Endodermal cell (in vitro differentiated cells): ENCODE measurements around the gene PICALM. TPM values are rescaled to one million over a fixed set of nuclear protein-coding genes. Genes with fewer than 3 reads are reported as not detected.

ENCODE experiments used
- DNase-seq: peaks from one replicate; pipeline ENCODE4 v3.0.0-alpha.2; 2017
- H3K27ac ChIP-seq: 2 replicates; pipeline ENCODE4 v1.5.1; 2013; ENCODE audit warnings: mild to moderate bottlenecking, low read depth, low read length, moderate library complexity
- H3K27me3 ChIP-seq: 2 replicates; pipeline ENCODE4 v1.6.1; 2013; ENCODE audit warnings: mild to moderate bottlenecking, low read length, moderate library complexity; ENCODE audit not compliant: insufficient read depth, control insufficient read depth, poor library complexity, severe bottlenecking
- H3K36me3 ChIP-seq: 2 replicates; pipeline ENCODE4 v1.7.0; 2013; ENCODE audit warnings: mild to moderate bottlenecking, low read length, moderate library complexity; ENCODE audit not compliant: control insufficient read depth, insufficient read depth
- H3K4me1 ChIP-seq: one replicate; pipeline ENCODE4 v1.7.0; 2013; ENCODE audit warnings: low read length; ENCODE audit not compliant: control insufficient read depth, insufficient read depth
- H3K4me3 ChIP-seq: 2 replicates; pipeline ENCODE4 v1.5.1; 2013; ENCODE audit warnings: mild to moderate bottlenecking, low read length, moderate library complexity
- H3K9ac ChIP-seq: 2 replicates; pipeline ENCODE4 v1.6.1; 2013; ENCODE audit warnings: mild to moderate bottlenecking, low read length, moderate library complexity; ENCODE audit not compliant: poor library complexity, severe bottlenecking; ENCODE audit errors: extremely low read depth
- H3K9me3 ChIP-seq: 2 replicates; pipeline ENCODE4 v1.6.1; 2013; ENCODE audit warnings: mild to moderate bottlenecking, low read length, moderate library complexity; ENCODE audit not compliant: control insufficient read depth
- H3K27ac Mint-ChIP-seq: 2 replicates; pipeline ENCODE4 v1.8.0; 2020; ENCODE audit warnings: mixed read lengths
- H3K27me3 Mint-ChIP-seq: 2 replicates; pipeline ENCODE4 v1.8.0; 2021; ENCODE audit warnings: mild to moderate bottlenecking, mixed read lengths; ENCODE audit not compliant: insufficient read depth
- H3K36me3 Mint-ChIP-seq: 2 replicates; pipeline ENCODE4 v1.8.0; 2020; ENCODE audit warnings: low read depth, mixed read lengths
- H3K4me1 Mint-ChIP-seq: 2 replicates; pipeline ENCODE4 v1.8.0; 2020; ENCODE audit warnings: mixed read lengths
- H3K4me3 Mint-ChIP-seq: 2 replicates; pipeline ENCODE4 v1.8.0; 2020; ENCODE audit warnings: mild to moderate bottlenecking, moderate library complexity, mixed read lengths
- H3K9me3 Mint-ChIP-seq: 2 replicates; pipeline ENCODE4 v1.8.0; 2020; ENCODE audit warnings: mild to moderate bottlenecking, mixed read lengths
- WGBS, 2 experiments: methylation state at CpG; one replicate each; pipeline versions ENCODE4 v1.1.5 to v1.1.7; 2013; ENCODE audit warnings: missing lambda C conversion rate in 2 of 2, mixed read lengths in 1 of 2; ENCODE audit not compliant: insufficient coverage in 1 of 2, insufficient read length in 1 of 2; 5-methylcytosine and 5-hydroxymethylcytosine counted together
- total RNA-seq, 2 donors: library from RNA; stranded (reverse); fragmentation: NEBNext Ultra II Directional in 1 of 2; extraction: Animal tissue kit (Norgen Biotek cat#: 25700) in 1 of 2; gene quantifications; 2 replicates in 1 of 2; 3 replicates in 1 of 2; pipeline ENCODE4 v1.2.1, GENCODE V29; 2021
- TF ChIP-seq, protein P1 (sequence below): fragments of 200-600 bp; sonication (generic); conservative IDR thresholded peaks from 2 replicates; pipeline ENCODE4 v1.5.0; 2021; ENCODE audit warnings: antibody characterized with exemption, mild to moderate bottlenecking

The PICALM gene
- total RNA-seq, 2 donors from 2014 or later = 120 to 129 TPM

DNA sequence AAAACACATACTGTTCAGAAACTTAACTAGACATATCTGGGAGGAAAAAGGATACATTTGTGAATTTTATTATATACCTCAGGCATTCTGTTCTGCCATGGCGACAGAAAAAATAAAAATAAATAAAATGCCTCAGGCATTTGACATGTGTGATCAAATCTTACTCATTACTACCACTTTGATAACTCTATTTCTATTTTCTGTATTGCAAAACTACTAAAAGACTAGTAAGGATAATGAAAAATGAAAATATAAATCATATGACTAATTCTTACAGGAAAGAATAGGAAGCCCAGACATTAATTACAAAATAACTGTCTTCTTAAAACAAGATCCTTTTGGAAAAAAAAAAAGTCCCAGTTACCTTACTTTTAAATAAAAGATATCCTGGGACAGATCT is 5.3 kb downstream of the PICALM start:
- H3K27ac ChIP-seq = no peak overlapping the region
- H3K4me3 Mint-ChIP-seq = no peak overlapping the region
- peaks cover 16% of the 10 kb centered on the region for H3K4me1 ChIP-seq
- WGBS, 2 experiments = 100% methylated on average over 1 of the region's 1 CpG; no CpG with 5 or more reads in 1 of the 2 experiments
- peaks cover 64% of the 10 kb centered on the region for H3K4me1 Mint-ChIP-seq
- no peaks in the 10 kb centered on the region for H3K36me3 Mint-ChIP-seq
- TF ChIP-seq, protein P1, sequence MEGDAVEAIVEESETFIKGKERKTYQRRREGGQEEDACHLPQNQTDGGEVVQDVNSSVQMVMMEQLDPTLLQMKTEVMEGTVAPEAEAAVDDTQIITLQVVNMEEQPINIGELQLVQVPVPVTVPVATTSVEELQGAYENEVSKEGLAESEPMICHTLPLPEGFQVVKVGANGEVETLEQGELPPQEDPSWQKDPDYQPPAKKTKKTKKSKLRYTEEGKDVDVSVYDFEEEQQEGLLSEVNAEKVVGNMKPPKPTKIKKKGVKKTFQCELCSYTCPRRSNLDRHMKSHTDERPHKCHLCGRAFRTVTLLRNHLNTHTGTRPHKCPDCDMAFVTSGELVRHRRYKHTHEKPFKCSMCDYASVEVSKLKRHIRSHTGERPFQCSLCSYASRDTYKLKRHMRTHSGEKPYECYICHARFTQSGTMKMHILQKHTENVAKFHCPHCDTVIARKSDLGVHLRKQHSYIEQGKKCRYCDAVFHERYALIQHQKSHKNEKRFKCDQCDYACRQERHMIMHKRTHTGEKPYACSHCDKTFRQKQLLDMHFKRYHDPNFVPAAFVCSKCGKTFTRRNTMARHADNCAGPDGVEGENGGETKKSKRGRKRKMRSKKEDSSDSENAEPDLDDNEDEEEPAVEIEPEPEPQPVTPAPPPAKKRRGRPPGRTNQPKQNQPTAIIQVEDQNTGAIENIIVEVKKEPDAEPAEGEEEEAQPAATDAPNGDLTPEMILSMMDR = no peak
- H3K27ac Mint-ChIP-seq = peak overlapping the region; percentile 23
- no peak for DNase-seq
- H3K9me3 Mint-ChIP-seq = no peaks in the 10 kb centered on the region
- H3K36me3 ChIP-seq = no peaks in the 10 kb centered on the region
- no peaks in the 10 kb centered on the region for H3K9me3 ChIP-seq
- H3K9ac ChIP-seq = peak overlapping the region; percentile 2
- no peaks in the 10 kb centered on the region for H3K27me3 ChIP-seq
- no peaks in the 10 kb centered on the region for H3K27me3 Mint-ChIP-seq
- H3K4me3 ChIP-seq = peak overlapping the region; percentile 50

DNA sequence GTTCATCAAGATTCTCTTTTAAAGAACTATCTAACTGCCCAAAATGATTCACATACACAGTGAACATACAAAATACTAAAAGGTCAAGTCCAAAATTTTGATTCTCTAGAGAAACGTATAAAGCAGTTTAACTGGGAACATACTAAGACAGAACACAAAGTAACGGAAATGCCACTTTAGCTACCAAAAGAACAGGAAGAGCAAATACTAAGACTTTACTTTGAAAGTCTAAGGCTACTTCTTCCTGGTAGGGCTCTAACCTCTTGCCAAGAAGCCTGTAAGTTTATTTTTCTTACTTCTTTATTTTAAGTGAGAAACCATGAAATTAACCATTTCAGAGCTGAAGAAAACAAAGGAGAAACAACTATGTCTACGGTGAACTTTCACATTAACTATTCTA is 6.2 kb downstream of the PICALM start:
- no peak for DNase-seq
- TF ChIP-seq, protein P1 = no peak
- H3K27me3 ChIP-seq = no peaks in the 10 kb centered on the region
- Mint-ChIP-seq H3K27me3 (no peaks in the 10 kb centered on the region), H3K27ac (no peak overlapping the region), H3K9me3 (no peaks in the 10 kb centered on the region), H3K4me3 (no peak overlapping the region), H3K36me3 (no peaks in the 10 kb centered on the region), H3K4me1 (peaks cover 71% of the 10 kb centered on the region)
- H3K4me1 ChIP-seq = peaks cover 20% of the 10 kb centered on the region
- H3K36me3 ChIP-seq = peaks cover under 1% of the 10 kb centered on the region
- H3K9ac ChIP-seq = no peak overlapping the region
- H3K4me3 ChIP-seq = peak overlapping the region; percentile 52
- WGBS, 2 experiments = 81 to 85% methylated on average over 2 of the region's 3 CpGs
- no peak overlapping the region for H3K27ac ChIP-seq
- no peaks in the 10 kb centered on the region for H3K9me3 ChIP-seq

DNA sequence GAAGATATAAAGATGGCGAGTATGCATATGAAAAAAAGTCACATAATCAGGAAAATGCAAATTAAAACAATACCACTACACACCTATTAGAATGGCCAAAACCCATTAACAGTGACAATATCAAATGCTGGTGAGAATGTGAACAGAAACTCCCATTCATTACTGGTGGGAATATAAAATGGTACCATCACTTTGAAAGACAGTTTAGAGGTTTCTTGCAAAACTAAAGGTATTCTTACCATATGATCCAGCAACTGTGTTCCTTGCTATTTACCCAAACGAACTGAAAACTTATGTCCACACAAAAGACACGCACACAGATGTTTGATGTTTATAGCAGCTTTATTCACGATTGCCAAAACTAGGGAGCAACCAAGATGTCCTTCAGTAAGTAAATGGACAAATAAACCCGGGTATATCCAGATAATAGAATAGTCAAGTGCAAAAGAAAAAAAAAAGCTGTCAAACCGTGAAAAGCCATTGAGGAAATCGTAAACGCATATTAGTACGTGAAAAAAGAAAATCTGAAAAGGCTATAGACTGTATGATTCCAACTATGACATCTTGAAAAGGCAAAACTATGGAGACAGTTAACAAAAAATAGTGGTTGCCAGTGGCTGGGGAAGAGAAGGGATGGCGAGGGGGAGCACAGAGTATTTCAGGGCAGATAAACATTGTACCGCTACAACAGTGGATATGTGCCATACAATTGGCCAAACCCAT is 7.2 kb downstream of the PICALM start:
- Histone ChIP-seq H3K36me3 (peaks cover 3% of the 10 kb centered on the region), H3K9ac (no peak overlapping the region), H3K4me1 (peaks cover 20% of the 10 kb centered on the region), H3K27me3 (no peaks in the 10 kb centered on the region), H3K9me3 (no peaks in the 10 kb centered on the region), H3K27ac (no peak overlapping the region), H3K4me3 (peak overlapping the region; percentile 68)
- H3K27ac Mint-ChIP-seq = no peak overlapping the region
- WGBS, 2 experiments = 89 to 92% methylated on average over 8 to 10 of the region's 11 CpGs
- H3K36me3 Mint-ChIP-seq = no peaks in the 10 kb centered on the region
- DNase-seq = no peak
- TF ChIP-seq, protein P1 = no peak
- H3K9me3 Mint-ChIP-seq = no peaks in the 10 kb centered on the region
- no peak overlapping the region for H3K4me3 Mint-ChIP-seq
- H3K27me3 Mint-ChIP-seq = no peaks in the 10 kb centered on the region
- peaks cover 70% of the 10 kb centered on the region for H3K4me1 Mint-ChIP-seq
